Right atrium auricular region (tissue), 2 donors: ENCODE measurements around the gene ARFIP2. TPM values are rescaled to one million over a fixed set of nuclear protein-coding genes. Genes with fewer than 3 reads are reported as not detected.

Experiments
- DNase-seq: peaks from one replicate; pipeline ENCODE4 v3.0.0-alpha.2; 2019; ENCODE audit warnings: low spot score
- H3K27ac ChIP-seq, 2 donors: fragments of 200-600 bp; sonication (generic); 1 replicate in 1 of 2; 2 replicates in 1 of 2; pipeline ENCODE4 v1.5.1; 2016 to 2019
- H3K27me3 ChIP-seq, 2 donors: fragments of 200-600 bp; sonication (generic); one replicate each; pipeline versions ENCODE4 v1.5.1 to v1.6.0; 2017 to 2019
- H3K36me3 ChIP-seq: fragments of 200-600 bp; sonication (generic); one replicate; pipeline ENCODE4 v1.5.1; 2016
- H3K4me1 ChIP-seq, 2 donors: fragments of 200-600 bp; sonication (generic); one replicate each; pipeline versions ENCODE4 v1.5.1 to v1.6.0; 2017 to 2019
- H3K4me3 ChIP-seq, 2 donors: fragments of 200-600 bp; sonication (generic); 1 replicate in 1 of 2; 2 replicates in 1 of 2; pipeline ENCODE4 v1.5.1; 2017 to 2019; ENCODE audit warnings: mild to moderate bottlenecking in 1 of 2, moderate library complexity in 1 of 2
- H3K9me3 ChIP-seq, 2 donors: fragments of 200-600 bp; sonication (generic); one replicate each; pipeline ENCODE4 v1.5.1; 2019
- CTCF ChIP-seq, 2 donors: fragments of 200-600 bp; sonication (generic); IDR thresholded peaks; one replicate each; pipeline ENCODE4 v1.5.1; 2019; ENCODE audit warnings: antibody characterized with exemption in 2 of 2
- total RNA-seq, 2 donors: library from RNA; depleted of rRNA; stranded (reverse); fragments of >200 nt; gene quantifications; one replicate each; pipeline ENCODE4 v1.1.0, GENCODE V29; 2016

Gene ARFIP2
- total RNA-seq, 2 donors from 2014 or later: 19.2 to 34.1 TPM

GRCh38 chr11:6480299-6480914, 724 bp downstream of the ARFIP2 start:
- no peak for TF ChIP-seq CTCF (IDR thresholded peaks at IDR 0.05)
- H3K9me3 ChIP-seq: no peaks in the 10 kb centered on the region
- H3K4me1 ChIP-seq: peaks cover 0 to 31% of the 10 kb centered on the region in 2 donors
- H3K4me3 ChIP-seq: peak overlapping the region; percentile 65 to 70
- peaks cover 41% of the 10 kb centered on the region for H3K36me3 ChIP-seq
- H3K27me3 ChIP-seq: no peaks in the 10 kb centered on the region
- H3K27ac ChIP-seq: peak overlapping the region; percentile 90 to 94
- DNase-seq: no peak

DNA sequence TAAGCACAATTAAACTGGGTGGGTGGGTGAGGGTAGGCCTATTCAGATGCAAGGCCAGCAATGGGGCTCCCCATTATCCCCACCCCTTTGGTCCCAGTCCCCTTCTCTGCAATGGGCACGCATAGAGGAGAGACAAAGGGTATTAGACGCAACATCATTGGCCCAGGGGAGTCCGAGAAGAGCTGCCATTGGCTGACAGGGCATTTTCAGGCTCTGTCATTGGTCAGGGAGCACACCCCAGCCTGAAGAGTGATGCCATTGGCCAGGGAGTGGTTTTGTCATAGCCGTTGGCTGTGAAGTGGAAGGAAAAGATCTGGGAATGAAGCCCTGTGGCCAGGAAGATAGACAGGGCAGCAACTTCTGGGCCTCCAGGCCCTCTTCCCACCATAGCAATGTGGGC, 4.6 kb downstream of the ARFIP2 start:
- Histone ChIP-seq H3K27me3 (no peaks in the 10 kb centered on the region), H3K4me3 (no peak overlapping the region), H3K27ac (no peak overlapping the region), H3K36me3 (peaks cover 26% of the 10 kb centered on the region), H3K4me1 (peaks cover 0 to 37% of the 10 kb centered on the region in 2 donors), H3K9me3 (no peaks in the 10 kb centered on the region)
- no peak for TF ChIP-seq CTCF (IDR thresholded peaks at IDR 0.05)
- DNase-seq: no peak

- H3K27ac ChIP-seq: no peak overlapping the region
- H3K27me3 ChIP-seq: no peaks in the 10 kb centered on the region
- H3K4me3 ChIP-seq: no peak overlapping the region
- peaks cover 26% of the 10 kb centered on the region for H3K36me3 ChIP-seq
- DNase-seq: no peak
- no peaks in the 10 kb centered on the region for H3K9me3 ChIP-seq
- TF ChIP-seq CTCF (IDR thresholded peaks at IDR 0.05): no peak
- peaks cover 0 to 36% of the 10 kb centered on the region in 2 donors for H3K4me1 ChIP-seq
These were observed 5.2 kb downstream of the ARFIP2 start for GRCh38 chr11:6475936-6476335.

DNA sequence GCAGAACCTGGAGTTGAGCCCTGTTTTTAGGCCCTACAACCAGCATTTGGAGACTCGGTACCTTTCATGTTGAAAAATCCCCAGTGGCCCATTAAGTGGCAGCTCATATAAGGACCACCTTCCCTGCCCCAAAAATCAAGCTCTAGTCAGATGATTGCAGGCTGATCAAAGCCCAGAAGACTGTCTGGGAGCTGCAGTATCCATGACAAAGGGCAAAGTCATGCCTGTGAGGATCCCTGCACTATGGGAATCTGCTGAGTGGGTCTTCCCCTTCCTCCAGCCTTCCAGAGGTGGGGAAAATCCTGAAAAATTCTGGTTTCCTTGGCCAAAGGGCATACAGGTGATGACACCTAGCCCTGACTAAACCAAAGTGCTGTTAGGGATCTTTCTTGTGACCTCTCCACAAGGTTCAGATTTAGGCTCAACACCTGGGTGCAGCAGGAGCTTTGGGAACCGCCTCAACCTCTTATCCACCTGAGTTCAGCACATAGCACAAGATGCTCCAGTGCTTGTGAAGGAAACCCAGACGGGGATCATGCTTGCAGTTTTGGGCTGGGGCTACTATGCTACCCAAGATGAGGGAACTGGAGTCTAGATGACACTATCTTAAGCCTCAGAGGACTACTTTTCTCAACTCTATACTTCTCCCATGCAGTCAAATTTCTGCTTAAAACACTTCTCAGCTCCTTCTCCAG, 6.2 kb downstream of the ARFIP2 start:
- Histone ChIP-seq H3K27me3 (no peaks in the 10 kb centered on the region), H3K27ac (peak overlapping the region; percentile 89 to 96), H3K4me1 (peaks cover 0 to 26% of the 10 kb centered on the region in 2 donors), H3K36me3 (peaks cover 26% of the 10 kb centered on the region), H3K9me3 (no peaks in the 10 kb centered on the region), H3K4me3 (peak overlapping the region in 1 of 2 donors; percentile 82)
- no peak for TF ChIP-seq CTCF (IDR thresholded peaks at IDR 0.05)
- no peak for DNase-seq

- Histone ChIP-seq H3K9me3 (no peaks in the 10 kb centered on the region), H3K27me3 (no peaks in the 10 kb centered on the region), H3K4me1 (peaks cover 0 to 24% of the 10 kb centered on the region in 2 donors), H3K4me3 (peak overlapping the region; percentile 49 to 82), H3K36me3 (peaks cover 26% of the 10 kb centered on the region), H3K27ac (peak overlapping the region; percentile 89 to 96)
- no peak for DNase-seq
- TF ChIP-seq CTCF (IDR thresholded peaks at IDR 0.05): no peak
These were observed 6.7 kb downstream of the ARFIP2 start for GRCh38 chr11:6474413-6474792.
